ENCODE measurements around the gene EN2. TPM values are rescaled to one million over a fixed set of nuclear protein-coding genes. Genes with fewer than 3 reads are reported as not detected.
A peak's percentile ranks its signal among the peaks of the same experiment; 100 is the strongest.

The EN2 gene
- total RNA-seq, 1 experiment from 2014 or later, result not detected

DNA sequence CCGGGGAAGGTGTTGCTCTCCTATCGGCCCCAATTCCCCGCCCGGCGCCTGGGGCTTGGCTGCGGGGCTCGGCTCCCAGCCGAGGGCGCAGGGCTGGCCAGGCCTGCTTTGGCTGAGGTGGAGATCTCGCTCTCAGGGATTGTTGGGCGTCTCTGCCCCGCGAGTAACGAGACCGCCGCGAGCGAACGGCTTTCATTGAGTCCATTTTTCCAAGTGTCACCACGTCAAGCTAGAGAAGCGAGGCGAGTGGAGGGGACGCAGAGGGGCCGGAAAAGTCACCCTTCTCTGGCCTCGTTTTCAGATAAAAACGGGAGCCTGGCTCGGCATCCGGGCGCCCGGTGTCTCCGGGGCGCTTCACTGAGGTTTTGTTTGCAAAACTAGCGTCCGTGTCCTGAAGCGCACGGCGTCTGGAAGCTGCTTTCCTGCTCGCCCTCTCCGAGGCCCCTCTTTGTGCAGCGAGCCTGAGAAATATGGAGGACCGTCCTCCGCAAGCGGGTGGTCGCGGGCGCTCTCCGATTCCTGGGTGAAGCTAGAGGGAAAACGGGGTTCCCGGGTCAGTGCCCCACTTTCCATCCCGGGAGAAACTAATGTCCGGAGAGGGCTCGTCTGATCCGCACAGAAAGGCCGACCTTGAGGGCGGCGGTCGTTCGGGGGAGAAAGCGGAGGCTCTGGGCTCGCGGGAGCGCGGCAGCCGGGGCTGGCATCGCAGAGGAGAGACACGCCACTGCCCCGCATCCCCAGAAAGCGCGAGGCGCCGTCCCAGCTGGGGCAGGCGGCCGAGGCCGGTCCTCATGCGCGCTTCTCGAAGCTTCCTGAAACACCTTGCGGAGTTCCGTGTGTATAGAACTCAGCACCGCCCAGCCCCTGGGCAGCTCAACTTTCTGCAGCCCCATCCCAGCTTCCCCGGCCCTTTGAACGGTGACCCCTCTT lies 3.5 kb upstream of the EN2 start:
- Histone ChIP-seq H3K9me3 (ENCODE audit: low read depth, low read length, poor library complexity, severe bottlenecking) (no peaks in the 10 kb centered on the region), H3K4me3 (ENCODE audit: low read depth, low read length, poor library complexity, severe bottlenecking) (no peak overlapping the region), H3K27me3 (replicated peaks; ENCODE audit: insufficient read depth, low read depth, low read length, poor library complexity) (peaks cover 96% of the 10 kb centered on the region), H3K36me3 (ENCODE audit: insufficient read depth, low read length, poor library complexity, severe bottlenecking) (no peaks in the 10 kb centered on the region), H3K27ac (ENCODE audit: low read depth, low read length, poor library complexity, severe bottlenecking) (no peak overlapping the region), H3K4me1 (ENCODE audit: insufficient read depth, low read length, poor library complexity, severe bottlenecking) (peaks cover 19% of the 10 kb centered on the region)
- ChIA-PET CTCF (no interaction called here), POLR2A (ENCODE audit: low non-redundant PET) (no interaction called here)
- TF ChIP-seq, protein P1, sequence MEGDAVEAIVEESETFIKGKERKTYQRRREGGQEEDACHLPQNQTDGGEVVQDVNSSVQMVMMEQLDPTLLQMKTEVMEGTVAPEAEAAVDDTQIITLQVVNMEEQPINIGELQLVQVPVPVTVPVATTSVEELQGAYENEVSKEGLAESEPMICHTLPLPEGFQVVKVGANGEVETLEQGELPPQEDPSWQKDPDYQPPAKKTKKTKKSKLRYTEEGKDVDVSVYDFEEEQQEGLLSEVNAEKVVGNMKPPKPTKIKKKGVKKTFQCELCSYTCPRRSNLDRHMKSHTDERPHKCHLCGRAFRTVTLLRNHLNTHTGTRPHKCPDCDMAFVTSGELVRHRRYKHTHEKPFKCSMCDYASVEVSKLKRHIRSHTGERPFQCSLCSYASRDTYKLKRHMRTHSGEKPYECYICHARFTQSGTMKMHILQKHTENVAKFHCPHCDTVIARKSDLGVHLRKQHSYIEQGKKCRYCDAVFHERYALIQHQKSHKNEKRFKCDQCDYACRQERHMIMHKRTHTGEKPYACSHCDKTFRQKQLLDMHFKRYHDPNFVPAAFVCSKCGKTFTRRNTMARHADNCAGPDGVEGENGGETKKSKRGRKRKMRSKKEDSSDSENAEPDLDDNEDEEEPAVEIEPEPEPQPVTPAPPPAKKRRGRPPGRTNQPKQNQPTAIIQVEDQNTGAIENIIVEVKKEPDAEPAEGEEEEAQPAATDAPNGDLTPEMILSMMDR (conservative IDR thresholded peaks at IDR 0.05; ENCODE audit: low read depth, low read length), result no peak
- TF ChIP-seq EZH2 (IDR thresholded peaks at IDR 0.05; ENCODE audit: borderline replicate concordance, low read depth, low read length, poor library complexity, severe bottlenecking), result peak; percentile 96
- intact Hi-C loops (cut with micrococcal nuclease; ENCODE audit: unreplicated experiment), result no loop called here
- no peak for DNase-seq (ENCODE audit: low spot score)
- BruUV-seq (replicated peaks), result no TSS peak

DNA sequence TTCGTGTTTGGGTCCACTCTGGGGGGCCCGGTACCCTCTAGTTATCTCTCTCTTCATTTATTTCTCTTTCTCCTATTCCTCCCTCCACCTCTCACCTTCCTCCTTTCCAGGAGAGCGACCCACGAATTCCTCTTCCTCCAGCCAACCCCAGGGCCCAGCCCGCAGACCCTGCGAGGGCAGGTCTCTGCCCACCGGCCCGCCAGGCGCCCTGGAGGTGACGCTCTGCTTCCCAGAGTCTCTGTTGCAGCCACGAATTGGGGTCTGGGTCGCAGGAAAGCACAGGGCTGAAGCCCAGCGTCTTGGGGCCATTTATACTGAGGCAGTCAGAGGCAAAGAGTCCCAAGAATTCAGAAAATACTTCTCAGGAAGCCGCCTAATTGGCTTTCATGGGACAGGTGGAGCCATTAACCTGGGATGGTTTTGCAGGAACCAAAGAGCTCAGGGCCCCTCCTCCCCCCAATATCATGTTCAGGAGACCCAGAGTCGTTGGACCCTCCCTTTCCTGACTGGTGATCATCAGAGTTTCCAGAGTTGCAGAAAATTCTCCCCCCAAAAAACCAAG lies 2.7 kb upstream of the EN2 start:
- Histone ChIP-seq H3K4me1 (ENCODE audit: insufficient read depth, low read length, poor library complexity, severe bottlenecking) (peaks cover 19% of the 10 kb centered on the region), H3K36me3 (ENCODE audit: insufficient read depth, low read length, poor library complexity, severe bottlenecking) (no peaks in the 10 kb centered on the region), H3K9me3 (ENCODE audit: low read depth, low read length, poor library complexity, severe bottlenecking) (no peaks in the 10 kb centered on the region), H3K4me3 (ENCODE audit: low read depth, low read length, poor library complexity, severe bottlenecking) (no peak overlapping the region), H3K27me3 (replicated peaks; ENCODE audit: insufficient read depth, low read depth, low read length, poor library complexity) (peaks cover 96% of the 10 kb centered on the region), H3K27ac (ENCODE audit: low read depth, low read length, poor library complexity, severe bottlenecking) (no peak overlapping the region)
- DNase-seq (ENCODE audit: low spot score), result no peak
- intact Hi-C loops (cut with micrococcal nuclease; ENCODE audit: unreplicated experiment), result no loop called here
- TF ChIP-seq EZH2 (IDR thresholded peaks at IDR 0.05; ENCODE audit: borderline replicate concordance, low read depth, low read length, poor library complexity, severe bottlenecking), result peak; percentile 13
- TF ChIP-seq, protein P1 (conservative IDR thresholded peaks at IDR 0.05; ENCODE audit: low read depth, low read length), result no peak
- BruUV-seq (replicated peaks), result no TSS peak
- ChIA-PET POLR2A (ENCODE audit: low non-redundant PET) (no interaction called here), CTCF (no interaction called here)

DNA sequence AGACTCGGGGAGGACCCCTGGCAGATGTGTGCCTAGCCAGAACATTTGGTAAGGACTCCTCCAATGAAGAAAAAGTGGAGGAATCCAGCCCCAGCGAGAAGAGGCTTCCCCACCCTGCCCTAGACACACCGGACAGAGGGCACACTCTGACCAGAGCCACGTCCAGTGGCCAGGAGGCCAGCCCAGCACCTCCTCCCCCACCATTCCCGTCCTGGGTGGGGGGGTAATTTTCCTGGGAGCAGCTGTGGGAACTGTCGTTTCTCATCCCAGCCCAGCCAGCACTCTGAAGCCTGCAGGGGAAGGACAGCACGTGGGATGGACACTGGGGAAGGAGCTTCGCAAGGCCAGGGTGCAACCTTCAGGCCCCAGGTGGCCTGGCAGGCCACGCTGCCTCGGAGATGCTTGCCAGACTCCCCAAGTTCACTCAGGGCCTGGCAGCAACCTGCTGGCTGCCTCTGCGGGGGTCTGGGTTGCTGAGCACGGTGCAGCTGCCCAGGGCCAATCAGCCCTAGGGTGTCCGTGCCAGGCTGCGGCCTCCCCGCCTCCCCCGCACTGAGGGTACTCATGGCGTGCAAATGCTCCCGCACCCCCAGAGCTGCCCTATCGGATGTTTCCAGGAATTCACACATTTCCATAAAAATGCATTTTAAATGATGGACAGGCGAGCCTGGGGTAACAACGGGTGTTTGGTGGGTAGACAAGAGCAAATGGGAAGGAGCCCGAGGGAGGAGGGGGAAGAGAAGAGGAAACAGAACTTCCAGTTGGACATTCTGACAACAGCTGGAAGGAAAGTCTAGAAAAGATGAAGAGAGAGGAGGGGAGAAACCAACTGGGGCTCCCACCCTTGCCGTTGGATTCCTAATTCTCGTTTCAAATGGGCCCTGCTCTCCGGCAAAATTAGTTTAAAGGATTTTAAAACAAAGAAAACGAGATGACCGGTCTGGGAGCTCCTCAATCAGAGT lies 1.9 kb upstream of the EN2 start:
- no peak overlapping the region for H3K27ac ChIP-seq (ENCODE audit: low read depth, low read length, poor library complexity, severe bottlenecking)
- H3K9me3 ChIP-seq (ENCODE audit: low read depth, low read length, poor library complexity, severe bottlenecking), result no peaks in the 10 kb centered on the region
- intact Hi-C loops (cut with micrococcal nuclease; ENCODE audit: unreplicated experiment), result no loop called here
- POLR2A ChIA-PET (ENCODE audit: low non-redundant PET), result no interaction called here
- H3K4me1 ChIP-seq (ENCODE audit: insufficient read depth, low read length, poor library complexity, severe bottlenecking), result peaks cover 19% of the 10 kb centered on the region
- TF ChIP-seq EZH2 (IDR thresholded peaks at IDR 0.05; ENCODE audit: borderline replicate concordance, low read depth, low read length, poor library complexity, severe bottlenecking), result no peak
- CTCF ChIA-PET, result no interaction called here
- H3K4me3 ChIP-seq (ENCODE audit: low read depth, low read length, poor library complexity, severe bottlenecking), result no peak overlapping the region
- peaks cover 96% of the 10 kb centered on the region for H3K27me3 ChIP-seq (replicated peaks; ENCODE audit: insufficient read depth, low read depth, low read length, poor library complexity)
- H3K36me3 ChIP-seq (ENCODE audit: insufficient read depth, low read length, poor library complexity, severe bottlenecking), result no peaks in the 10 kb centered on the region
- no peak for DNase-seq (ENCODE audit: low spot score)
- BruUV-seq (replicated peaks), result no TSS peak
